Activated CD8-positive, alpha-beta memory T cell treated with anti-CD3 and anti-CD28 coated beads, Interleukin-2, amount 50 U/mL, for 1 hour (primary cell): ENCODE results near the gene ZNF479.
"Not testable (repeated sequence)": the region's sequence is repeated elsewhere in the genome, so short reads cannot be mapped to it uniquely, and the experiment has no call there.

Experiments used
- DNase-seq: peaks from one replicate; pipeline ENCODE4 v3.0.0-alpha.2; 2020; ENCODE audit errors: extremely low read depth

The ZNF479 gene

DNA sequence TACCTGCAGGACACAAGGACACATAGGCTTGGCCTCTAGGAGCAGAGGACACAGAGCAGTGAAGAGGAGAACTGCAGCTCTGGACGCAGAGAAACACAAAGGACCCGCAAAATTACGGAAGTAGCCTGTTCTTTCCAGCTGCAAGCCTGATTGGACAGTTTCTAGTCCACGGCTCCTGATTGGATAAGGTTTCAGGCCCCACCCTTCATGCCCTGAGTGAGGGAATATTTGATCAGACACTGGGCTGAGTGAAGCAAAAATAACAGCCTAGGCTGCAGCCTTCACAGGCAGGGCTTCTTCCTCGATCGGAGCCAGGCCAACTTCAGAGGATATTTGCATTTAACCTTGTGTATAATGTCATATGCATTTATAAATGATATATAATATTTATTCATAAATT is at the start of gene ZNF479:
Gene ZNF479, minus strand, starts transcription at position 101 of the 400 bp plus-strand sequence. CDS start 112 bp downstream, outside the sequence.
- DNase-seq, result not testable (repeated sequence)

DNA sequence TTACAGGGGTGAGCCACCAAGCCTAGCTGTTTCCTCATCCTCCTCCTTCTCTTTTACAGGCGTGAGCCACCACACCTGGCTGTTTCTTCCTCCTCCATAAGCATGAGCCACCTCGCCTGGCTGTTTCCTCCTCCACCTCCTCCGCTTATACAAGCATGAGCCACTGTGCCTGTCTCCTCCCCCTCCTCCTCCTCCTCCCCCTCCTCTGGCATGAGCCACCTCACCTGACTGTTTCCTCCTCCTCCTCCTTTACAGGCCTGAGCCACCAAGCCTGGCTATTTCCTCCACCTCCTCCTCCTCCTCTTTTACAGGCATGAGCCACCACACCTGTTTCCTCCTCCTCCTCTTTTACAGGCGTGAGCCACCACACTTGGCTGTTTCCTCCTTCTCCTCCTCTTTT is 49.8 kb upstream of the ZNF479 start:
- DNase-seq, result no peak

DNA sequence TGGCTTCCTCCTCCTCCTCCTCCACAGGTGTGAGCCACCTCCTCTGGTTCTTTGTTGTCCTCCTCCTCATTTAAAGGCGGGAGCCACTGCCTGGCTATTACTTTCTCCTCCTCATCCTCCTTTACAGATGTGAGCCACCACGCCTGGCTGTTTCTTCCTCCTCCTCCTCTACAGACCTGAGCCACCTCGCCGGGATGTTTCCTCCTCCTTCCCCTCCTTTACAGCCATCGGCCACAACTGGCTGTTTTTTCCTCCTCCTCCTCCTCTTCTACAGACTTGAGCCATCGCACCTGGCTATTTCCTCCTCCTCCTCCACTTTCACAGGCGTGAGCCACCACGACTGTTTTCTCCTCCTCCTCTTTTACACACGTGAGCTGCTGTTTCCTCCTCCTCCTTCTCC is 49.0 kb upstream of the ZNF479 start:
- DNase-seq, result no peak

DNA sequence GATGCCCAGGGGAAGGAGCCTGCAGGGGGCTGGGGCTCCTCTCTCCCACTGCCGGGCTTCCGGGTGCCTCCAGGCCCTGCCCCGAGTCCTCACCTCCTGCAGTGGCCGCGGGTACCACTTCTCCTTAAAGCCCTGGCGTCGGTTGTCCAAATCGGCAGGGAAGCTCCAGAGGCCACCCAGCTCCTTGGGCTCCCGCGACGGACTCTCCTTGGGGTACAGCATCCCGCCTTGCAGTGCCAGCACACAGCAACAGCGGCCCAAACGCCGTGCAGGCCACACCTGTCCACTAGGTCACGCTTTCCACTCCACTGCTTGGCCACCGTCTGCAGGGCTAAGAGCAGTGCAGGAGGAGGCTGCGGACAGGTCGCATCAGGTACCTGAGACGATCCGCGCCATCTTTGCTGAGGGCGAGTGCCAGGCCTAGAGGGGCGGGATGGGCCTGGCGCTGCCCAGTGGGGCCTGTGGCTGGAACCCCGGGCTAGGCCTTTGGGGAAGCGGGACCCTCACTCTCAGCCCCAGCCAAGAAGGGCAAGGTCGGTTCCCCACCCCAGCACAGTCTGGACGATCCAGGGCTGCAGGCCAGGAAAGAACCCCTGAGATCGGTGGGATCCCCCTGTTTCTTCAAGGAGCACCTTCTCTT is 47.7 kb upstream of the ZNF479 start:
- DNase-seq, result no peak

DNA sequence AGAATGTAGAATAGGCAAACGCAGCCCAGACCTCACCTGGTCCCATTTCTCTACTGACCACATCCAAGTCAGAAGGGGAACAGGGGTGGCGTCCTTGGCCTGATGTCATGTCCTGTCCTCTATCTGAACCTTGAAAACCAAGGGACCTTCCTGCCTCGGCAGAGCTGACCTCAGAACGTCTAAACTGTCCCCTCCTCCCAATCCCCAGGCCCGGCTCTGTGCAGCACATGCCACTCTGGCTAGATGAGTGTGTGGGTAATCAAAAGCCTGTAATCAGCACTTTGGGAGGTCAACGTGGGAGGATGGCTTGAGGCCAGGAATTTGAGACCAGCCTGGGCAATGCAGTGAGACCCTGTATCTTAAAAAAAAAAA is 46.5 kb upstream of the ZNF479 start:
- DNase-seq, result no peak

DNA sequence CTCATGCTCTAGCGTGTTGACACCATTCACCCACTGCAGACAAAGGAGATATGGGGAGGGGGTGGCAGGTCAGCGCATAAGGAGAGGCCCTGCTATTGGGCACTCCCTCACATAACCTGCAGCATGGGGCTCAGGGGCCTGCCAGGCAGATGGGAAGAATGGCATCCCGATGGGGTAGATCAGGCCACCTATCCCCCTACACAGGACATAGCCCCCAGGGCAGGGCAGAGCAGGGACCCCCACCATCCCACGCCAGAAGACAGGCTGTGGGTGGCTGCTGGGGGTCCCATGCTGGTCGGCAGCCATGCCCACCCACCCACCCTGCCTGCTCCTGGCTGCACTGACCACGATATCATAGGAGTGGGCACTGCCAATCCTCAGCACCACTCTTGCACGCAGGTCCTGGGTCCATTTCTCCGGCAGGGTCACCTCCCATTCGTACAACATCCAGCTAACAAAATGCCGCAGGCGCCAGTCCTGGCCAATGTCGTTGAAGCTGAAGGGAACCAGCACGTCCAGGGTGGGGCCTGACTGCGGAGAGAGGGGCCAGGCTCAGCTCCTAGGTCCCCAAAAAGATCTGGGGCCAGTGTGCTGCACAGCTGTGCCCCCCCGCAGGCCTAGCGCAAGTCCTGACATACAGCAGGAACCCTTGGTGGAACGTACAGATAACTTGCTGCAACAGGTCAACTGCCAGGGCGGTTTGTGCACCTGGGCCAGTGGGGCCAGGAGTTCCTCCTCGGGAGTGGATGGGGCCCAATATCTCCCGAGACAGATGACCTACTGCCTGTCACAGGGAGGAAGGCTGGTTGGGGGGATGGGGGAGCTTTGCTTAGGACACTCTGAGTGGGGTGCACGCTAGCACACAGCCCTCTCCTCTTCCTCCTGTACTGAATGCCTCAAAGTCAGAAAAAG is 45.9 kb upstream of the ZNF479 start:
- no peak for DNase-seq

DNA sequence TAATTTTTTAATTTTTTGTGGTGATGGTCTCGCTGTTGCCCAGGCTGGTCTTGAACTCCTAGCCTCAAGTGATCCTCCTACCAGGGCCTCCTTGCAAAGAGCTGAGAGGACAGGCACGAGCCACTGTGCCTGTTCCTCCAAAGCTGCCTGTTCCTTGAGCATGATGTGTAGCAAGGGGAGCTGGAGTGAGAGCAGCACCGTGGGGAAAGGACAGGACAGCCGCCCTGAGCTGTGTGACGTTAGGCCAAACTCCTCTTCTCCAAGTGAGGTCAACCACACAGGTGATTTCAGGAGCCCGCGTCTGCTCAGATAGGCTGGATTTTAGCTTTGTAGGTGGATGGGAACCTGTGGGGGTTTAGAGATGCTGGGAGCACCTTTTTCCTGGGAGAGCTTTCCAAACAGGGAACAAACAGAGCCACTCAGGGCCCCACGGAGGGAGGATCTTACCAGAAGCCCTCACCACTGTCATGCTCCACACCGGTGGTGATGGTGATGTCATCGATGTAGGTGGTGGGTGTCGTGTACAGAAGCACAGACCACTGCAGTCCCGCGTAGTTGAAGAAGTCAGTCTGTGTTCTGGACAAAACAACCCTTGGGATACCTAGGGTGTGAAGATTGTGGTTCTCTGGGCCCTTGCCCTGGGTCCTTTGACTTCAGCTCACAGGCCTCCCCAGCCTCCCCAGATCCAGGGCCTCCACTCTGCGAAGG is 44.8 kb upstream of the ZNF479 start:
- DNase-seq, result no peak

DNA sequence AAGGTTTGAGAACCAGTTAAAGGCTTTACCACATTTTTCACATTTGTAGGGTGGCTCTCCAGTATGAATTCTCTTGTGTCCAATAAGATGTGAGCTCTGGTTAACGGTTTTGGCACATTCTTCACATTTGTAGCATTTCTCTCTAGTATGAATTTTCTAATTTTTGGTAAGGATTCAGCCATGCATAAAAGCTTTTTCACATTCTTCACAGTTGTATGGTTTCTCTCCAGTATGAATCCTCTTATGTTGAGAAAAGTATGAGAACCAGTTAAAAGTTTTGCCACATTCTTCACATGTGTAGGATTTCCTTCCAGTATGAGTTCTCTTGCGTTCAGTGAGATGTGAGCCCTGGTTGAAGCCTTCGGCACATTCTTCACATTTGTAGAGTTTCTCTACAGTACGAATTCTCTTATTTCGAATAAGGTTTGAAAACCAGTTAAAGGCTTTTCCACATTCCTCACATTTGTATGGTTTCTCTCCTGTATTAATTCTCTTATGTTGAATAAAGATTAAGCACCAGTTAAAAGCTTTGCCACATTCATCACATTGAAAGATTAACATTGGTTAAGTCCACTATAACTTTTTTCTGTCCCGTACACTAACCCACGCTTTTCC is 33.2 kb upstream of the ZNF479 start:
- DNase-seq, result no peak

DNA sequence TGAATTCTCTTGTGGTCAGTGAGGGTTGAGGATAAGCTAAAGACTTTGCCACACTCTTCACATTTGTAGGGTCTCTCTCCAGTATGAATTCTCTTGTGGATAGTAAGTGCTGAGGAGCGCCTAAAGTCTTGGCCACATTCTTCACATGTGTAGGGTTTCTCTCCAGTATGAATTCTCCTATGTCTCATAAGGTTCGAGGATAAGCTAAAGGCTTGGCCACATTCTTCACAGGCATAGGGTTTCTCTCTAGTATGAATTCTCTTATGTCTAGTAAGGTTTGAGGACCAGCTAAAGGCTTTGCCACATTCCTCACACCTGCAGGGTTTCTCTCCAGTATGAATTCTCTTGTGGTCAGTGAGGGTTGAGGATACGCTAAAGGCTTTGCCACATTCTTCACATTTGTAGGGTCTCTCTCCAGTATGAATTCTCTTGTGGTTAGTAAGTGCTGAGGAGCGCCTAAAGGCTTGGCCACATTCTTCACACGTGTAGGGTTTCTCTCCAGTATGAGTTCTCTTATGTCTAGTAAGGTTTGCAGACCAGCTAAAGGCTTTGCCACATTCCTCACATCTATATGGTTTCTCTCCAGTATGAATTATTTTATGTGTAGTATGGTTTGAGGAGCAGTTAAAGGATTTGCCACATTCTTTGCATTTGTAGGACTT is 12.0 kb downstream of the ZNF479 start:
- not testable (repeated sequence) for DNase-seq
